Neuronal stem cell (in vitro differentiated cells): Measurements from ENCODE around the gene SLC22A17.

Experiments used
- DNase-seq: peaks from one replicate; pipeline ENCODE4 v3.0.0-alpha.2; 2013; ENCODE audit warnings: low spot score
- H2AFZ ChIP-seq: one replicate; pipeline ENCODE4 v1.6.1; 2013; ENCODE audit warnings: mild to moderate bottlenecking, low read length, inconsistent platforms
- H2AK5ac ChIP-seq: 2 replicates; pipeline ENCODE4 v1.6.1; 2013; ENCODE audit warnings: low read depth, mild to moderate bottlenecking, inconsistent platforms, low read length, moderate library complexity, mixed read lengths
- H2BK120ac ChIP-seq: 2 replicates; pipeline ENCODE4 v1.6.1; 2013; ENCODE audit warnings: low read depth, mild to moderate bottlenecking, inconsistent platforms, low read length, moderate library complexity, mixed read lengths
- H2BK12ac ChIP-seq: one replicate; pipeline ENCODE4 v1.6.1; 2013; ENCODE audit warnings: low read length, inconsistent platforms
- H2BK15ac ChIP-seq: 2 replicates; pipeline ENCODE4 v1.6.1; 2013; ENCODE audit warnings: mild to moderate bottlenecking, low read length, inconsistent platforms, mixed read lengths
- H2BK5ac ChIP-seq: one replicate; pipeline ENCODE4 v1.6.1; 2013; ENCODE audit warnings: inconsistent platforms, mild to moderate bottlenecking, low read length, moderate library complexity
- H3K14ac ChIP-seq: one replicate; pipeline ENCODE4 v1.6.1; 2013; ENCODE audit warnings: low read length, inconsistent platforms
- H3K18ac ChIP-seq: 2 replicates; pipeline ENCODE4 v1.6.1; 2013; ENCODE audit warnings: low read length, inconsistent platforms
- H3K23ac ChIP-seq: 2 replicates; pipeline ENCODE4 v1.6.1; 2013; ENCODE audit warnings: low read depth, mild to moderate bottlenecking, mixed read lengths, low read length, inconsistent platforms; ENCODE audit not compliant: poor library complexity
- H3K27ac ChIP-seq: replicated peaks from 3 replicates; pipeline ENCODE4 v1.5.1; 2013; ENCODE audit warnings: low read length, inconsistent platforms
- H3K27me3 ChIP-seq, 3 experiments: 2 replicates each; pipeline ENCODE4 v1.6.1; 2013; ENCODE audit warnings: low read length in 3 of 3, mild to moderate bottlenecking in 2 of 3, inconsistent platforms in 1 of 3, low read depth in 1 of 3, mixed read lengths in 1 of 3, moderate library complexity in 1 of 3; ENCODE audit not compliant: control insufficient read depth in 3 of 3, insufficient read depth in 3 of 3
- H3K36me3 ChIP-seq, 2 donors: replicated peaks in 1 of 2; 2 replicates each; pipeline ENCODE4 v1.6.1; 2013; ENCODE audit warnings: low read length in 2 of 2; ENCODE audit not compliant: control insufficient read depth in 2 of 2, insufficient read depth in 2 of 2
- H3K4ac ChIP-seq: 2 replicates; pipeline ENCODE4 v1.6.1; 2013; ENCODE audit warnings: inconsistent platforms, mild to moderate bottlenecking, low read length, moderate library complexity
- H3K4me1 ChIP-seq, 2 donors: 1 replicate in 1 of 2; 2 replicates in 1 of 2; pipeline ENCODE4 v1.6.1; 2013; ENCODE audit warnings: low read length in 2 of 2, low read depth in 1 of 2; ENCODE audit not compliant: control insufficient read depth in 2 of 2, insufficient read depth in 1 of 2
- H3K4me2 ChIP-seq: one replicate; pipeline ENCODE4 v1.6.1; 2013; ENCODE audit warnings: mild to moderate bottlenecking, low read length, inconsistent platforms; ENCODE audit not compliant: insufficient read depth, poor library complexity, severe bottlenecking
- H3K4me3 ChIP-seq, 2 donors: 2 replicates each; pipeline ENCODE4 v1.5.1; 2013; ENCODE audit warnings: low read length in 2 of 2, mild to moderate bottlenecking in 2 of 2, inconsistent platforms in 1 of 2, moderate library complexity in 1 of 2
- H3K79me1 ChIP-seq: one replicate; pipeline ENCODE4 v1.6.1; 2013; ENCODE audit warnings: low read depth, mild to moderate bottlenecking, inconsistent platforms, low read length, moderate library complexity
- H3K9ac ChIP-seq: one replicate; pipeline ENCODE4 v1.6.1; 2013; ENCODE audit warnings: mild to moderate bottlenecking, low read depth, low read length, inconsistent platforms; ENCODE audit not compliant: poor library complexity
- H3K9me3 ChIP-seq, 2 donors: replicated peaks in 1 of 2; 2 replicates each; pipeline versions ENCODE3 to v1.6.1; 2013; ENCODE audit warnings: low read length in 2 of 2, mild to moderate bottlenecking in 2 of 2, inconsistent platforms in 1 of 2, low read depth in 1 of 2, mixed read lengths in 1 of 2, moderate library complexity in 1 of 2; ENCODE audit not compliant: control insufficient read depth in 2 of 2, insufficient read depth in 1 of 2
- H4K8ac ChIP-seq: one replicate; pipeline ENCODE4 v1.6.1; 2013; ENCODE audit warnings: low read depth, mild to moderate bottlenecking, inconsistent platforms, low read length, moderate library complexity
- H4K91ac ChIP-seq: one replicate; pipeline ENCODE4 v1.6.1; 2013; ENCODE audit warnings: low read length, low read depth, mild to moderate bottlenecking, inconsistent platforms; ENCODE audit not compliant: poor library complexity
- WGBS, 2 donors: extraction: QIAGEN DNeasy Blood & Tissue Kit; methylation state at CpG; one replicate each; pipeline ENCODE4 v1.1.7; 2013; ENCODE audit warnings: missing lambda C conversion rate in 2 of 2, mixed read lengths in 1 of 2; ENCODE audit not compliant: insufficient read length in 2 of 2, insufficient replicate concordance in 1 of 2; ENCODE audit errors: extremely low coverage in 2 of 2; 5-methylcytosine and 5-hydroxymethylcytosine counted together

Gene SLC22A17

DNA sequence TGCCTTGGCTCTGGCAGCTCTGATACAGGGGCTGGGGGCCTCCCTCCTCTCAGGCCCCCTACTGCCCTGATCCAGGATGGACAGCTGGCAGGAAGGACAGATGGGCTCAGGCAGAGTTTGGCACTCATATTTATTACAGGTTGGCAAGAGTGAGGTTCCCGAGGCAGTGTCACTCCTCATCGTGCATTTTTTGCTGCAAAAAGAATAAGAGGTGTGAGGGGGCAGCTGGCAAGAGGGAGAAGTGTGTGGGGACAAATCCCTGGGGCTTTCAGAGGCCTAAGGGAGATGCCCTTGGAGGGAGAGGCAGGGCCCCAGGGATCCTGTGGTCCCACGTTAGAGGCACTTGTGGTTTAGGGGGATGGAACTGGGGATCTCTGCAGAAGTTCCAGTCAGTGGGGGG, 29.2 kb upstream of the SLC22A17 start:
- Histone ChIP-seq H3K9ac (peak overlapping the region; percentile 1), H3K36me3 (no peaks in the 10 kb centered on the region), H3K27me3 (peaks cover 0 to 55% (median 0%) of the 10 kb centered on the region in 3 experiments), H3K27ac (no peak overlapping the region), H2BK120ac (no peak overlapping the region), H3K23ac (no peak overlapping the region), H3K79me1 (no peaks in the 10 kb centered on the region), H3K4me1 (peaks cover 0 to 6% of the 10 kb centered on the region in 2 donors), H3K14ac (no peak overlapping the region), H3K18ac (no peak overlapping the region), H3K4me2 (no peak overlapping the region), H4K8ac (no peak overlapping the region), H2BK15ac (no peak overlapping the region), H2AFZ (no peak overlapping the region), H3K4me3 (no peak overlapping the region), H2BK5ac (no peak overlapping the region), H2BK12ac (no peak overlapping the region), H4K91ac (no peak overlapping the region), H3K9me3 (no peaks in the 10 kb centered on the region), H3K4ac (no peak overlapping the region), H2AK5ac (peak overlapping the region; percentile 7)
- no CpG with 5 or more reads among the region's 3 CpGs for WGBS, 2 donors
- no peak for DNase-seq

DNA sequence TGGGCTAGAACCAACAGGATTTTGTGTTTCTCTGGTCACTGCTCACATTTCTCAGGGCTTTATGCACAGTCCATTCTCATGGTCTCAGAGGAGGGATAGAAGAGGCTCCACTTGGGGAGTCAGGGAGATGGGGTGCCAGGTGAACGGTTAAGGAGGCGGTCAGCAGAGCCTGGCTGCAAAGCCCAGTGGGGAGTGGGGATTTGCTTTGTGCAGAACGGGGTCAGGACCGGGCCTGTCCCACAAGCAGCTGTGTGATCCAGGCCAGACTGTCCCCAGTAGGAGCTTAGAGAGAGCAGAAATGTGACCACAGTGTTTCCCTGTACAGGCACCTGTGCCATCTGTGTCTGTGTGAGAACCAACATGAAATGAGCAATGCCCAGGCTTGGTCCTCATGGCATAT, 28.3 kb upstream of the SLC22A17 start:
- peak overlapping the region; percentile 54 for H2BK15ac ChIP-seq
- no peak overlapping the region for H4K8ac ChIP-seq
- H3K18ac ChIP-seq, result no peak overlapping the region
- no peak for DNase-seq
- peak overlapping the region; percentile 87 for H2AK5ac ChIP-seq
- no peak overlapping the region for H3K4ac ChIP-seq
- no peaks in the 10 kb centered on the region for H3K36me3 ChIP-seq
- WGBS, 2 donors, result no CpG with 5 or more reads among the region's 4 CpGs
- H3K79me1 ChIP-seq, result no peaks in the 10 kb centered on the region
- no peak overlapping the region for H3K27ac ChIP-seq
- H2BK12ac ChIP-seq, result no peak overlapping the region
- peaks cover 0 to 60% (median 0%) of the 10 kb centered on the region in 3 experiments for H3K27me3 ChIP-seq
- H2BK5ac ChIP-seq, result peak overlapping the region; percentile 35
- H4K91ac ChIP-seq, result no peak overlapping the region
- no peak overlapping the region for H3K14ac ChIP-seq
- H3K4me3 ChIP-seq, result no peak overlapping the region
- no peaks in the 10 kb centered on the region for H3K9me3 ChIP-seq
- H3K9ac ChIP-seq, result no peak overlapping the region
- H2BK120ac ChIP-seq, result no peak overlapping the region
- H3K23ac ChIP-seq, result peak overlapping the region; percentile 26
- H3K4me1 ChIP-seq, result peaks cover 0 to 11% of the 10 kb centered on the region in 2 donors
- no peak overlapping the region for H2AFZ ChIP-seq
- H3K4me2 ChIP-seq, result no peak overlapping the region

DNA sequence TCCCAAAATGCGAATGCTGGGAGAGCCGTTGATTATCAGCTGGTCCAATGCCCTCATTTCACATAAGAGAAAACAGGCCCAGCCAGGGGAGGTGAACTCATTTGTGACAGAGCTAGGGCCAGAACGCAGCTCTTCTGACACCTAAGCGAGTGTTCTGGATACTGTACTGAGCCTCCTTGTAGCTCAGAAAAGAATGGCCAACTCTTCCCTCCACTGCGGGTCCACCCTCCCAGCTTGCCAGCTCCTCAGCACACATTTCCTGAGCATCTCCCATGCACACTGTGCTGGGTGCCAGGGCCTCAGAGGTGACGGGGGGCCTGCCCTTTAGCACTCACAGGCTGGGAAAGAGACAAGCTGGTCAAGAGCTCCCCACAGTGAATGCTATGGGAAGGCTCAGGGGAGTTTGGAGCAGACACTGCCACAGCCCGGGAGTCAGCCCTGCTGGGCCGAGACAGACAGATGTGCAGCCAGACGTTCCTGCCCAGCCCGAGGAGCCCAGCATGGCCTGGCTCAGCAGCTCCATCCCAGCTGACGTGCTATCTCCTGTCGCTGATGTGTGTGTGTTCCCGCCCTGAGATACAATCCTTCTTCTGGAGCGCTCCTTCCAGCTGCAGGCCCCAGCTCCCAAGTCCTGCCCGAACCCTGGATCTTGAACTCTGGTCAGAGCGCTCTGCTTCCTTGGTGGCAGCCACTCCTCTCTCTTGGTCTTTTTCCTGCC, 27.7 kb upstream of the SLC22A17 start:
- H4K8ac ChIP-seq, result no peak overlapping the region
- H2BK120ac ChIP-seq, result no peak overlapping the region
- H2BK15ac ChIP-seq, result peak overlapping the region; percentile 54
- peak overlapping the region; percentile 38 for H4K91ac ChIP-seq
- peak overlapping the region; percentile 35 for H2BK5ac ChIP-seq
- H3K23ac ChIP-seq, result peak overlapping the region; percentile 26
- peak overlapping the region; percentile 57 for H3K14ac ChIP-seq
- no peak overlapping the region for H2AFZ ChIP-seq
- peak overlapping the region; percentile 39 for H3K18ac ChIP-seq
- no peak overlapping the region for H3K4me3 ChIP-seq
- no peak overlapping the region for H3K27ac ChIP-seq
- H3K4me2 ChIP-seq, result no peak overlapping the region
- no peak overlapping the region for H3K4ac ChIP-seq
- no peaks in the 10 kb centered on the region for H3K9me3 ChIP-seq
- H3K36me3 ChIP-seq, result no peaks in the 10 kb centered on the region
- H3K27me3 ChIP-seq, result peaks cover 0 to 56% (median 0%) of the 10 kb centered on the region in 3 experiments
- peak overlapping the region; percentile 38 for H3K9ac ChIP-seq
- no CpG with 5 or more reads among the region's 16 CpGs for WGBS, 2 donors
- no peaks in the 10 kb centered on the region for H3K79me1 ChIP-seq
- H3K4me1 ChIP-seq, result peaks cover 0 to 11% of the 10 kb centered on the region in 2 donors
- peak overlapping the region; percentile 68 for H2BK12ac ChIP-seq
- peak overlapping the region; percentile 87 for H2AK5ac ChIP-seq
- no peak for DNase-seq

DNA sequence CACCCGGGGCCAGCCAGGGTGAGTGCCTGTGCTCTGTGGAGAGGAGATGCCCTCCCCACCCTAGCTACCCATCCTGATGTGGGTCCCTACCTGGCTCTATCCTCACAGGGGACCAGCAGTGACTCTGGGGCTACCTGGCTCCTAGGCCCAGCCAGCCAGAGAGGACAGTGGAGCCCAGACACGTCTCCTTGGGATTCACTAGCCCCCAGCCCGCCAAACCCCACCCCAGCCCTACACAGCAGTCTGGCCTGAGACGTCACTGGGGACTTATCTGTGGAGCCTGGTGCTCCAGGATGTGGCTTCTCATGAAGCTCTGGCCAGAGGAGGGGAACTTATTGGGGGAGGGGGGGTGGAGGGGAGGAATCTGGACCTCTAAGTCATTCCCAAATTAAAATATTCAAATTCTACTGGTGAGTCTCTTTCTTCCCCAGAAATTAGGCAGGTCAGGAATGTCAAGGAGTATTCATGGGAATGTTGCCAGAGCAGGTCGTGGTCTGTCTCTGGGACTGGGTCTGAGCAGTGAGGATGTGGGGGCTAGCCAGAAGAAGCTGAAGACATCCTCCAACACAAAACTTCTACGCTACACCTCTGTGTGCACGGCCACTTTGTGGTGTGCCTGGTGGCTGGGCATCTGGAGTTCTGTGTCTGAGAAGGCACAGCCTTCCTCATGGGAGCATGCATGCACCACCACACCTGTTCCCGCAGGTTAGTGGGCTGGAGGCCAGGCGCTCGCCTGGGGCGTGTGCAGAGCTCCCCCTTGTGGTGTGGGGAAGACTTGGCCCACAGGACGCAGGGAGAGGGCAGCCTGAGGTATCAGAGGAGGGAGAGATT, 26.9 kb upstream of the SLC22A17 start:
- H2BK12ac ChIP-seq, result no peak overlapping the region
- no peak overlapping the region for H3K23ac ChIP-seq
- H2BK15ac ChIP-seq, result peak overlapping the region; percentile 91
- H3K14ac ChIP-seq, result no peak overlapping the region
- H3K36me3 ChIP-seq, result no peaks in the 10 kb centered on the region
- no peak overlapping the region for H3K4me3 ChIP-seq
- no peak overlapping the region for H2BK5ac ChIP-seq
- no peak overlapping the region for H3K27ac ChIP-seq
- no peak overlapping the region for H3K4ac ChIP-seq
- WGBS, 2 donors, result no CpG with 5 or more reads among the region's 12 CpGs
- no peak overlapping the region for H4K91ac ChIP-seq
- no peak overlapping the region for H3K4me2 ChIP-seq
- peaks cover 0 to 52% (median 0%) of the 10 kb centered on the region in 3 experiments for H3K27me3 ChIP-seq
- H2AFZ ChIP-seq, result no peak overlapping the region
- H2AK5ac ChIP-seq, result peak overlapping the region; percentile 91
- H2BK120ac ChIP-seq, result no peak overlapping the region
- H3K9me3 ChIP-seq, result no peaks in the 10 kb centered on the region
- H3K18ac ChIP-seq, result no peak overlapping the region
- H3K4me1 ChIP-seq, result peaks cover 0 to 11% of the 10 kb centered on the region in 2 donors
- peak; percentile 48 for DNase-seq
- H3K79me1 ChIP-seq, result no peaks in the 10 kb centered on the region
- no peak overlapping the region for H4K8ac ChIP-seq
- H3K9ac ChIP-seq, result no peak overlapping the region
